Measurements from ENCODE around the gene CENPQ. TPM values are rescaled to one million over a fixed set of nuclear protein-coding genes. Genes with fewer than 3 reads are reported as not detected.

CENPQ gene
- total RNA-seq, 2 donors from 2014 or later, result 4.8 to 5.2 TPM

DNA sequence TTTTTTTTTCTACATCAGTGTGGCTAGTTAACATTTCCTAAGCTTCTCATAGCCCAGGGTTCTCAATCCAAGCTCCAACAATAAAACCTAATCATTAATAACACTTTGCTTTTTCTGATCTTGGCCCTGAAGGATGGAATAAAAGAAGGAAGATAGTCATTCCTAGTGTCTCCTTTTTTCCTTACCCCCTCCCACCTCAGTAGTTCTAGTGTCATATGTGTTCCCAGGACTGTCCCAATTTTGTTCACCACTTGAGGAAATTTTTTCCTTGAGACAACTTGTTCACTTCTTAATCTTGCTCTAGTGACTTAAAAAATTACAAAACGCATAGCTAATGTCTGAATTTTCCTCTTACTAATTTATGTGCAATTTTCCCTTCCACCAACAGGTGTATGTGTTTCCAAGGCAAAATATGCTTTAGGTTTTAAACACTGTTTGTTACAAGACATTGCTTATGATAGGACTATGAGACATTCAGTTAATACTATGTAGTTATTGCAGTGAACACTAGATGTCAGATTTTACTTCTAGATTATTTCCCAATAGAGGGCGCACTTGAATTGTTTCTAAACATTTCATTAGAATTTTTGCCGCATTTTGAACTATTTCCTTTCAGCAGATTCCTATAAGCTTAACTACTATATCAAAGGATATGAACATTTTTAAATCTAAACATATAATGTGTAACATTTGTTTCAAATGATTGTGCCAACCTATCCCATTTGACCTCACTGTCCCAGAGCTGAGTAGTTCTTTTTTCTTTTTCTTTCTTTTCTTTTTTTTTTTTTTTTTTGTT, 68.8 kb downstream of the CENPQ start:
- DNase-seq (ENCODE audit: low spot score), result no peak
- intact Hi-C loops (cut with DNase I), result no loop called here

DNA sequence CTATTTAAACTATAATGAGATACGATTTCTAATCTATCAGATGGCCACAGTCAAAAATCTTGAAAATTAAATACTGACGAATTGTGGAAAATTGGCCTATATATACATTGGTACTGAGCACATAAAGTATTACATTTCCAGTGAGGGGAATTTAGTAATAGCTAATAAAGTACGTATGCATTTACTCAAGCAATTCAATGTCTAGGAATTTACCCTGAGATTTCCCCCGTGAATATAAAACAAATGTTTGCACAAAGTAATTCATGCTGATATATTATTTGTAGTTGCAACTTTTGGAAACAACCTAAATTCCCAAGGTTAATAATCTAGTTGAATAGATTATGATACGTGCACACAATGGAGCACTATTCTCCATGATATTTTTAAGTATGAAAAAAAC, 72.6 kb downstream of the CENPQ start:
- intact Hi-C loops (cut with DNase I), result no loop called here
- DNase-seq (ENCODE audit: low spot score), result no peak

GRCh38 chr6:49539102-49539501, 75.9 kb downstream of the CENPQ start:
- no peak for DNase-seq (ENCODE audit: low spot score)
- intact Hi-C loops (cut with DNase I), result no loop called here

DNA sequence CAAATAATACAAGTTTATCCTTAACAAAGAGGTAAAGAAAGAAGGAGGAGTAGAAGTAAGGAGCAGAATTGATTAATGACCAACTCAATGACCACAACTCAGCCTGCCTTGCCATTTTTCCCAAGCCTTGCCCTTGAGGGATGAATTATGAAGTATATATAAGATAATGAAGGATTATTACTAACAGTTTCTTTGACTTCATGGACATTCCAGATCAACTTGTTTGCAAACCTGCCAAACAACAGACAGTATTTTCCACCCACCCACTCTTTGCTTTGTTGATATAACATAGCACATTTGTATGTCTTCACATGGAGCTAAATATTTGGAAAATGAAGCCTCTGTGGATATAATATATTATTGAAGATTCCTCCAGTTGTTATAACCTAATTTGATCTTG, 77.4 kb downstream of the CENPQ start:
- intact Hi-C loops (cut with DNase I), result no loop called here
- DNase-seq (ENCODE audit: low spot score), result no peak

DNA sequence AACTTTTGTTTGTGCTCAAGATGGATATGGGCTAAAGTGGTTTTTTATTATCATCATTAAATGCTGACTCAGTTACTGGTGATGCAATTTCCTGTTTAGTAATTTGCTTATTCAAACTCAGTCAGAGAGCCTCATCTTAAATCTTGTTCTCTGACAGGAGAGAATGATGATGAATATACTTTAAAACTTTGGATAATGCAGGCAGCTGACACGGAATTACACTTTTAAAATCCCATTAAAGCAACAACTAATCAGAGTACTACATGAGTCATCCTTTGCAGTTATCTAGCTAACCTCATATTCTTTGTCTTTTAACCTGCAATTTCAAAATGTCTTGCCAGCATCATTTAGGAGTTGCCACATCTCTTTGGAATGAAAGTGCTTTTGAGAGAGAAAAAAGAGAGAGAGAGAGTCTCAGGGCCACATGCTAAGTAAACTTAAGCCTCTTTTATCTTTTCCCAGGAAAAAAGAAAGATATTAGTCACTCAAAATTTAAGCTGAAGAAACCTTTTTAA, 78.1 kb downstream of the CENPQ start:
- DNase-seq (ENCODE audit: low spot score), result no peak
- intact Hi-C loops (cut with DNase I), result no loop called here

- intact Hi-C loops (cut with DNase I), result no loop called here
- no peak for DNase-seq (ENCODE audit: low spot score)
These were observed 78.8 kb downstream of the CENPQ start for GRCh38 chr6:49541936-49542335.

Other genes starting within 250 kb of the CENPQ start
- 10 to 100 TPM; 18.8 to 19.0 TPM for gene MMUT, start 117 bp upstream of the CENPQ start, total RNA-seq
- not detected for gene GLYATL3, start 36.6 kb downstream of the CENPQ start, total RNA-seq
- 1 to 10 TPM; 1.6 to 1.7 TPM for gene C6orf141, start 87.3 kb downstream of the CENPQ start, total RNA-seq
- under 1 TPM in 1 of 2 donors, not detected in 1; 0.28 TPM for gene RHAG, start 173.5 kb downstream of the CENPQ start, total RNA-seq

All from posterior vena cava (tissue), 2 donors.